LNCAP (cell line): ENCODE results near the gene PERM1.
A peak's percentile ranks its signal among the peaks of the same experiment; 100 is the strongest.

Source experiments
- TF ChIP-seq, protein P1 (sequence below): fragments of 450-650 bp; IDR thresholded peaks from 2 replicates; pipeline ENCODE4 v1.5.1; 2017; ENCODE audit warnings: mild to moderate bottlenecking

The PERM1 gene

DNA sequence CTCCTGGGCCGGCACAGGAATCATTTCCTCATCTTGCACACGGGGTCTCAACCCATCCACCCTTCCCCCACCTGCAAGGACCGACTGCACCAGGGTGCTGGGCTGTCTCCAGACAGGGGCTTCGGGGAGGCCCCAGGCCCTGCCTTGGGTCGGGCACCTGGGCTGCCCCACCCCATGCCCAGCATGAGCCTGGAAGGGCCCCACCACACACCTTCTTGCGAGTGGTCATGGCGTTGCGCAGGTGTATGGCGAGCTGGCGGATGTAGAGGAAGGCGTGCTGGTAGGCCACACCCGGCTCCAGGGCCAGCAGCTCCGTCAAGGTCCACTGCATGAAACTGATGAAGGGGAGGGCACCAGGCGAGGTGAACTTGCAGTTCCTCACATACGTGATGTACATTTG is 29.7 kb downstream of the PERM1 start:
- TF ChIP-seq, protein P1, sequence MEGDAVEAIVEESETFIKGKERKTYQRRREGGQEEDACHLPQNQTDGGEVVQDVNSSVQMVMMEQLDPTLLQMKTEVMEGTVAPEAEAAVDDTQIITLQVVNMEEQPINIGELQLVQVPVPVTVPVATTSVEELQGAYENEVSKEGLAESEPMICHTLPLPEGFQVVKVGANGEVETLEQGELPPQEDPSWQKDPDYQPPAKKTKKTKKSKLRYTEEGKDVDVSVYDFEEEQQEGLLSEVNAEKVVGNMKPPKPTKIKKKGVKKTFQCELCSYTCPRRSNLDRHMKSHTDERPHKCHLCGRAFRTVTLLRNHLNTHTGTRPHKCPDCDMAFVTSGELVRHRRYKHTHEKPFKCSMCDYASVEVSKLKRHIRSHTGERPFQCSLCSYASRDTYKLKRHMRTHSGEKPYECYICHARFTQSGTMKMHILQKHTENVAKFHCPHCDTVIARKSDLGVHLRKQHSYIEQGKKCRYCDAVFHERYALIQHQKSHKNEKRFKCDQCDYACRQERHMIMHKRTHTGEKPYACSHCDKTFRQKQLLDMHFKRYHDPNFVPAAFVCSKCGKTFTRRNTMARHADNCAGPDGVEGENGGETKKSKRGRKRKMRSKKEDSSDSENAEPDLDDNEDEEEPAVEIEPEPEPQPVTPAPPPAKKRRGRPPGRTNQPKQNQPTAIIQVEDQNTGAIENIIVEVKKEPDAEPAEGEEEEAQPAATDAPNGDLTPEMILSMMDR: no peak

DNA sequence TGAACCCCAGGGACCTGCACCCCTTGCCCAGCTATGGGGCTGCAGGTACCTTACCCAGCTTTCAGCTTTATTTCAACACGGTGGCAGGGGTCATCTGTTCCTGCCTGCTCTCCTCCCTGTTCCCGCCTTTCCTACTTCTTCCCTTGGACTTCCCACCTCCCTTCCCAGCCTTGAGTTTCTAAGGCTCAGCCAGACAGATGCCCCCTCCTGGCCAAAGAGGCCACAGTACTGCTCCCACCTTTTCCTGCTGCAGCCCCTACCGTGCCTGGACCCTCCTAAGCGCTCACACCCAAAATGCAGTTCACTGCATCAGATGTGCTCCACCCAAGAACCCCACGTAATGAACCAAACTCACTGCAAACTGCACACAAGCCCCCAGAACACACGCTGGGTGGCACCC is 30.5 kb downstream of the PERM1 start:
- TF ChIP-seq, protein P1: peak; percentile 36; the same call in 1 of the 2 replicates

DNA sequence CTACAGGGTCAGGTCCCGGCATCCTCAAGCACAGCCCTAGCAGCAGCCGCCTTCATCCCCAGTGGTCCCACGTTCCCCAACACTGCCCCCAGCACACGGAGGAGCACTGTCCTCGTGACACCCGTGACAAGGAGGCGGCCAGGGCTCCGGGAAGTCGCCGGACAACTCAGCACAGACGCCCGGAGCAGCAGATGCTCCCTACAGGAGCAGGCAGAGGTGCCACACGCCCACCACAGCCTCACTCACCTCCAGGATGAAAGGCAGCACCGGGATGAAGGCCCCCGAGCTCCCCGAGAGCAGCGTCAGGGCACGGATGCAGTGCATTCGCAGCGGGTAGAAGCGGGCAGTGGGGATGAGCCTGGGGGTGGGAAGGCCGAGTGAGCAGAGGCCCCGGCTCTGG is 31.0 kb downstream of the PERM1 start:
- TF ChIP-seq, protein P1: no peak

DNA sequence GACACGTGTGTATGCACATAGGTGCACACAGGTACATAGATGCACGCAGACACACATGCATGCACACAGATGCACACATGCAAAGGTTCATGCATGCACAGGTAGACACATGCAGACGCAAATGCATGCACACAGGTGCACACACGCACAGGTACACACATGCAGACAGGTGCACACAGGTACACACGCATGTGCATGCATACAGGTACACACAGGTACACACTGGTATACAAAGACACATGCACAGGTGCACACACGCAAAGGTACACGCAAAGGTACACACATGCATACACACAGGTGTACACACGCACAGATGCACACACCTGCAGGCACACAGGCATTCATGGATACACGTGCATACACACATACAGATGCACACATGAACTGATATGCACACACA is 31.6 kb downstream of the PERM1 start:
- TF ChIP-seq, protein P1: no peak

DNA sequence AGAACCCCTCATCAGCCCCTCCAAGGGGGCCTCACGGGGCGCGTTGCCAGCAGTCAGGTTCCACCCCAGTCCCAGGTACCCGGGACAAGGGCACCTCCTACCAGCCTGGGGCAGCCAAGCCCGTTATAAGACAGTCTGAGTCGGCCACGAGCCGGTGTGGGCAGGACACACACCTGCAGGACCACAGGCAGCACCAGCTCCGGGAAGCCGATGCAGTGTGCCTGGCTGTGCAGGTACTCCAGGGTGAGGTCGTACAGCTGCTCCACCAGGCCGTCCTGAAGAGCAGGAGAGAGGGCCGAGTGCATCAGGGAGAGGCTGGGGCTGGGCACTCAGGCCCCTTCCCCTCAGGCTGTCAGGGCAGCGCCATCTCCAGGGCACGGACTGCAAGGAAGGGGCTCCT is 33.9 kb downstream of the PERM1 start:
- TF ChIP-seq, protein P1: no peak

DNA sequence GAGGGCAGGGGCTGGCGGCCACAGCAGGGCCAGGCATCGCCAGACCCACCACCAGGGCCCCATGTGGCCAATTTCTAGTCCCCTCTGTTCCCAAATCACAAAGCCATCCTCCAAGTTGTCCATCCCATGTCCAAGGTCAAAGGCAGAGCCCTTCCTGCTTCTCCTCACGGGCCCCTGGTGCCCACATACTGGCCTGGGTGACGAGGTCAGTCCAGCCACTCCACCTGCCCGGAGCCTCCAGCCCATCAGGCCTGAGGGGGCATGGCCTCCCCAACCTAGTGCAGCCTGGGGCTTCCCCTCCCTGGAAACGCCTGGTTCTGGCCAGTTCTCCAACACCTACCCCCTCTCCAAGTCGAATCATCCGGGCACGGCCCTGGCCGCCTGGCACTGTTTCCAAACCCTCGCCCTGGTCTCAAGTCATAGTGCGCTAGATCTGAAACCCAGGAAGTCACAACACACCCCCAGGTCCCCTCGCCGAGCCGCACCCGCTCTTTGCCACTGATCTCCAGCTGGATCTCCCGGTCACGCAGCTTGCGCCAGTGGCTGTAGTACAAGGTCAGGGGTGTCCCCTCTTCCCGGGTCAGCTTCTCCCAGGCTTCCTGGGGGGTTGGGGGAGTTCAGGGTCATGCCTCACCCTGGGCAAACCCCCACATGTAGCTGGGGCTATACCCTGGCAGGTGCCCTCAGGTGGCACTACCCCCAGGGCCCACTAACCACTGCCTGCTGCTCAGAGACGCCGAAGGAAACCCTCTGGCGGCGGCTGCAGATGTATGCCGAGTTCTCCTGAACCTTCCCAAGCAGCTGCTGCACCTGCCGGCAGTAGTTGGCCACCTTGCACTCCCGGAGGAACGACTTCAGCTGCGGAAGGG is 36.0 kb downstream of the PERM1 start:
- TF ChIP-seq, protein P1: no peak

DNA sequence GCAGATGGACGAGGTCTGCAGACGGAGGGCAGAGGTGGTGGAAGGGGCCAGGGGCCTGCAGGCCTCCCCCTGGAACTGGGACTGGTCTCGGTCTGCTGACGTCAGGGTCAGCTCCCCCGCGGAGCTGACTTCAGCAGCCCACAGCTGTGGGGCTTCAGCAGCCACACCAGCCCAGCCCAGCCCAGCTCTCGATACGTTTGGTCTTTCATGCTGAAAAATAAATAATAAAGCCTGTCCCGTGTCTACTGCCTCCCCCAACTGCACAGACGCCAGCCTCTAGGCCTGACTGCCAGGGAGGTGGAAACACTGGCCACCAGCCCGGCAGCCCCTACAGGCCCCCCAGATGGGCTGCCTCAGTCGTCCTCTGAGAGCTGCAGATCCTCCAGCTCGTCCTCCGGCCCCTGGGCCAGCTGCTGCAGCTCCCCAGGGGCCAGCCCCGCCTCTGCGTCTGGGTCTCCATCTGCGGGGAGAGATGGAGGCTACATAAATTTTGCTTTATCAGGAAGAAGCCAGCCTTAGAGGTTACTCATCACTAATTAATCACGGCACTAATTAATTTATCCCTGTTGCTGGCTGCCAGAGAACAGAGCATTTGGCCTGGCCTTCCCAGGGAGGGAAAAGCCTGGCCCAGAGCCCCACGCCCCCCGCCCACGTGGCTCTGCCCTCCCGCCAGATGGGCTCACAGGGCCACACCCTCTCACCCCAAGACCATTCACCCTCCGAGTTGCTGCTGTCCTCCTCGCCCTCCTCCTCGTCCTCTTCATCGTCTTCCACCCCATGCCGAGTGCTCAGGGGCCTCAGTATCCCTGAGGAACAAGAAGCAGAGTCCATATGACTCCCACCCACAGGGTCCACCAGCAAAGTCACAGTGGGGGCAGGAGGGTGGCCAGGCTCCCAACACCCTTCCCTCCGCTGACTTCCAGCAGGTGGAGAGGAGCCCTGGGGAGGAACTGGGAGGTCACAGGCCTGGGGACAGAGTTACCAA is 37.3 kb downstream of the PERM1 start:
- TF ChIP-seq, protein P1: no peak
